SKM-1 (cell line): ENCODE data around the gene EMB.
"Not testable (repeated sequence)": the region's sequence is repeated elsewhere in the genome, so short reads cannot be mapped to it uniquely, and the experiment has no call there.

Experiments used
- DNase-seq: peaks from one replicate; lab custom pipeline; 2025; ENCODE audit not compliant: unreplicated experiment; lab: John Stamatoyannopoulos, UW

The EMB gene

GRCh38 chr5:50440651-50441492 lies at the start of gene EMB:
Gene EMB, minus strand, starts transcription at chr5:50441288. Its CDS starts 137 bp downstream, at chr5:50441151.
- DNase-seq: peak; percentile 17

- DNase-seq: not testable (repeated sequence)
Measured at GRCh38 chr5:50489491-50489890, 48.4 kb upstream of the EMB start.

GRCh38 chr5:50478790-50479189 lies 37.7 kb upstream of the EMB start:
- DNase-seq: not testable (repeated sequence)

GRCh38 chr5:50476549-50476948 lies 35.5 kb upstream of the EMB start:
- no peak for DNase-seq

DNA sequence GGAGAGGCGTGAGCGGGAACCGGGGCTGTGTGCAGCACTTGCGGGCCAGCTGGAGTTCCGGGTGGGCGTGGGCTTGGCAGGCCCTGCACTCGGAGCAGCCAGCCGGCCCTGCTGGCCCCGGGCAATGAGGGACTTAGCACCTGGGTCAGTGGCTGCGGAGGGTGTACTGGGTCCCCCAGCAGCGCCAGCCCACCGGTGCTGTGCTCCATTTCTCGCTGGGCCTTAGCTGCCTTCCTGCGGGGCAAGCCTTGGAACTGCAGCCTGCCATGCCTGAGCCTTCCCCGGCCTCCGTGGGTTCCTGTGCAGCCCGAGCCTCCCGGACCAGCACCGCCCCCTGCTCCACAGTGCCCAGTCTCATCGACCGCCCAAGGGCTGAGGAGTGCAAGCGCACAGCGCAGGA lies 23.9 kb upstream of the EMB start:
- DNase-seq: not testable (repeated sequence)

GRCh38 chr5:50463726-50464125 lies 22.6 kb upstream of the EMB start:
- DNase-seq: no peak

- DNase-seq: no peak
Measured at GRCh38 chr5:50463047-50463446, 22.0 kb upstream of the EMB start.

GRCh38 chr5:50462579-50462978 lies 21.5 kb upstream of the EMB start:
- not testable (repeated sequence) for DNase-seq

DNA sequence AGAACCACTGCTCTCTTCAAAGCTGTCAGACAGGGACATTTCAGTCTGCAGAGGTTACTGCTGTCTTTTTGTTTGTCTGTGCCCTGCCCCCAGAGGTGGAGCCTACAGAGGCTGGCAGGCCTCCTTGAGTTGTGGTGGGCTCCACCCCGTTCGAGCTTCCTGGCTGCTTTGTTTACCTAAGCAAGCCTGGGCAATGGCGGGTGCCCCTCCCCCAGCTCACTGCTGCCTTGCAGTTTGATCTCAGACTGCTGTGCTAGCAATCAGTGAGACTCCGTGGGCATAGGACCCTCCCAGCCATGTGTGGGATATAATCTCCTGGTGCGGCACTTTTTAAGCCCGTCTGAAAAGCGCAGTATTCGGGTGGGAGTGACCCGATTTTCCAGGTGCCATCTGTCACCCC lies 17.3 kb upstream of the EMB start:
- DNase-seq: not testable (repeated sequence)

GRCh38 chr5:50449241-50449640 lies 8.2 kb upstream of the EMB start:
- not testable (repeated sequence) for DNase-seq

DNA sequence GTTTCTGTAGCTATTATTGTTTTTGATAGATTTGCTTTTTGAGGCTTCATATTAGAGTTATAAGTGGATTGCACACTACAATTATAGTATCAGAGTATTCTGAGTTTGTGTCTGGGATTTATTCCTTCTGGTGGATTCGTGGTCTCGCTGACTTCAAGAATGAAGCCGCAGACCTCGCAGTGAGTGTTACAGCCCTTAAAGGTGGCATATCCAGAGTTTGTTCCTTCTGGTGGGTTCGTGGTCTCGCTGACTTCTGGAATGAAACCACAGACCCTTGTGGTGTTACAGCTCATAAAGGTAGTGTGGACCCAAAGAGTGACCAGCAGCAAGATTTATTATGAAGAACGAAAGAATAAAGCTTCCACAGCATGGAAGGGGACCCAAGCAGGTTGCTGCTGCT lies 6.9 kb upstream of the EMB start:
- DNase-seq: no peak

GRCh38 chr5:50447228-50447627 lies 6.1 kb upstream of the EMB start:
- no peak for DNase-seq

GRCh38 chr5:50445296-50445949 lies 4.3 kb upstream of the EMB start:
- no peak for DNase-seq

- not testable (repeated sequence) for DNase-seq
Measured at GRCh38 chr5:50442559-50443539, 1.8 kb upstream of the EMB start.

DNA sequence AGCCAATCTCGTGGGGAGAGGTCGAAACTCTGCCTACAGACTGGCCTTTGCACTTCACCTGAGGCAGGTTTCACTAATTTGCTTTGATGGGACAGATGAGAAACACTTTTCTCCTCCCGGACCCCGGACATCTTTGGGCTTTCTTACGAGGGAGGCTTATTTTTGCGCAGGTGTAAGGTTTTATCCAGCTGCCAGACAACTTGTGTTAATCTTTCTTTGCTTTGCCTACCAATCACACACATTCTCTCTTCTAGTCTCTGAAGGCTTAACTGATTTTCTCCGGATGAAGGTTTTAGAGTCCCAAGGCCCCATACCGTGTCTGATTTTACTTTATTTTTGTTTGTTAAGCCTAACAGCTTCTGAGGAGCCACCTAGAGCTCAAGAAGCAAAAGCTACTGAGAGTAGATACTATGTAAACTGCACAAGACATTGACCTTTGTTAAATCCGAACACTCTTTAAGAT lies 436 bp upstream of the EMB start:
- no peak for DNase-seq

DNA sequence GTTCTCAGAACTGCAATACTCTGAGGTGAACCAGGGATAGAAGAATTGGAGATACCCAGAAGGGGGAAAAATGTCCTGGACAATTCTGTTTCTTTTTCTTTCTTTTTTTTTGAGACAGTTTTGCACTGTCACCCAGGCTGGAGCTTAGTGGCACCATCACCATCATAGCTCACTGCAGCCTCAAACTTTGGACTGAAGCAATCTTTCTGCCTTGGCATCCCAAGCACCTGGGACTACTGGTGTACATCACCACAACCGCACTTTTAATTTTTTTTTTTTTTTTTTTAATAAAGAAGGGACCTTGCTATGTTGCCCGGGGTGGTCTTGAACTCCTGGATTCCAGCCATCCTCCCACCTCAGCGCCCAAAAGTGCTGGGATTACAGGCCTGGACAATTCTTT lies 1.9 kb downstream of the EMB start:
- no peak for DNase-seq

DNA sequence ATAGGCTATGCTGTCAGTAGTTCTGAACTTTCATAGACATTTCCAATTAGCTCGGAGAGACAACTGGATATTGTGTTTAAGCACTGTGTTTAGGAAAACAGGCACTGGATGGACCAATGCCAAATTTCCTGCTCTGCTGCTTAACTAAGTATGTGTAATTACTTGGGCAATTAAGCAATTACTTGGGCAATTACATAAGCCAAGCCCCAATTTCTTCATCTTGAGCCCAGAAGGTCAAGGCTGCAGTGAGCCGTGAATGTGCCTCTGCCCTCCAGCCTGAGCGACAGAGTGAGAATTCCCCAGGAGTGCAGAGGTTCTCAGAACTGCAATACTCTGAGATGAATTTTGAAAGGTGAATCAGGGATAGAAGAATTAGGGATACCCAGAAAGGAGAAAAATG lies 3.0 kb downstream of the EMB start:
- DNase-seq: not testable (repeated sequence)

DNA sequence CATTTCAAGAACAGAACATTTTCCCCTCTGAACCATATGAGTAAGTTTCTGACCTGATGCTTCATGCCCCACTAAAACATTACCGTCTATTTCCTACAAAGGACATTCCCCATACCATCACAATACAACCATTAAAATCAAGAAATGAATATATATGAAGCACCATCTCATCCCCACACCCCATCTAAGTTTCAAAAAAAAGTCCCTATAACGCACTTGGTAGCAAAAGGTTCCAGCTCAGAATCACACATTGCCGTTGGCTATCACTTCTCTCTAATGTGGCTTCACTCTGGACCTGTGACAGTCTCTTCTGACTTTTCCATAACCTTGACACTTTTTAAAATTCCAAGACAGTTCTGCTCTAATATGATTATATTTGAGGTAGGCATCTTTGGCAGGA lies 5.9 kb downstream of the EMB start:
- no peak for DNase-seq

GRCh38 chr5:50431133-50431904 lies 9.8 kb downstream of the EMB start:
- DNase-seq: not testable (repeated sequence)

- not testable (repeated sequence) for DNase-seq
Measured at GRCh38 chr5:50423100-50423799, 17.8 kb downstream of the EMB start.
